Neural progenitor cell (in vitro differentiated cells): ENCODE data around the gene STK4. TPM values are rescaled to one million over a fixed set of nuclear protein-coding genes. Genes with fewer than 3 reads are reported as not detected.

ENCODE experiments used
- DNase-seq: peaks from one replicate; pipeline ENCODE4 v3.0.0-alpha.2; 2016; ENCODE audit warnings: low spot score
- H2AFZ ChIP-seq: fragments of 200-600 bp; sonication (generic); replicated peaks from 2 replicates; pipeline ENCODE4 v1.6.1; 2016; ENCODE audit warnings: antibody characterized with exemption
- H3F3A ChIP-seq: fragments of 200-600 bp; sonication (generic); 2 replicates; pipeline ENCODE4 v1.6.1; 2016; ENCODE audit warnings: antibody characterized with exemption, low read depth
- H3K27ac ChIP-seq: fragments of 200-600 bp; sonication (generic); 2 replicates; pipeline ENCODE4 v1.5.1; 2016; ENCODE audit warnings: mild to moderate bottlenecking
- H3K27me3 ChIP-seq: fragments of 200-600 bp; sonication (generic); 2 replicates; pipeline ENCODE4 v1.6.1; 2016; ENCODE audit warnings: mild to moderate bottlenecking, moderate library complexity
- H3K36me3 ChIP-seq: fragments of 200-600 bp; sonication (generic); 2 replicates; pipeline ENCODE4 v1.5.1; 2016
- H3K4me1 ChIP-seq: fragments of 200-600 bp; sonication (generic); 2 replicates; pipeline ENCODE4 v1.6.1; 2016; ENCODE audit warnings: mixed run types
- H3K4me2 ChIP-seq: fragments of 200-600 bp; sonication (generic); 2 replicates; pipeline ENCODE4 v1.6.1; 2016
- H3K4me3 ChIP-seq: fragments of 200-600 bp; sonication (generic); 2 replicates; pipeline ENCODE4 v1.5.1; 2016
- H3K79me2 ChIP-seq: fragments of 200-600 bp; sonication (generic); 2 replicates; pipeline ENCODE4 v1.6.1; 2016; ENCODE audit warnings: low read depth
- H3K9ac ChIP-seq: fragments of 200-600 bp; sonication (generic); 2 replicates; pipeline ENCODE4 v1.6.1; 2016
- H3K9me3 ChIP-seq: fragments of 200-600 bp; sonication (generic); 2 replicates; pipeline ENCODE4 v1.5.1; 2016; ENCODE audit warnings: low read depth
- H4K20me1 ChIP-seq: fragments of 200-600 bp; sonication (generic); 2 replicates; pipeline ENCODE4 v1.6.1; 2016; ENCODE audit warnings: low read depth
- H3K27ac Mint-ChIP-seq: 3 replicates; pipeline ENCODE4 v1.8.0; 2021; ENCODE audit warnings: mixed read lengths
- H3K27me3 Mint-ChIP-seq: 2 replicates; pipeline ENCODE4 v1.8.0; 2022; ENCODE audit warnings: low read depth, mild to moderate bottlenecking, inconsistent platforms, moderate library complexity, mixed read lengths; ENCODE audit not compliant: insufficient read depth
- H3K36me3 Mint-ChIP-seq: 3 replicates; pipeline ENCODE4 v1.8.0; 2021; ENCODE audit warnings: mixed read lengths
- H3K4me1 Mint-ChIP-seq: 3 replicates; pipeline ENCODE4 v1.8.0; 2021; ENCODE audit warnings: mixed read lengths
- H3K4me3 Mint-ChIP-seq: 3 replicates; pipeline ENCODE4 v1.8.0; 2021; ENCODE audit warnings: mild to moderate bottlenecking, moderate library complexity, mixed read lengths
- H3K9me3 Mint-ChIP-seq: 3 replicates; pipeline ENCODE4 v1.8.0; 2020; ENCODE audit warnings: mixed read lengths
- CTCF ChIP-seq: fragments of 200-600 bp; sonication (generic); IDR thresholded peaks from 2 replicates; pipeline ENCODE4 v1.5.1; 2017; ENCODE audit warnings: antibody characterized with exemption, mild to moderate bottlenecking
- EZH2 ChIP-seq: fragments of 200-600 bp; sonication (generic); IDR thresholded peaks from 2 replicates; pipeline ENCODE4 v1.6.1; 2017; ENCODE audit warnings: antibody characterized with exemption, mild to moderate bottlenecking, moderate library complexity
- EZH2phosphoT487 ChIP-seq: fragments of 200-600 bp; sonication (generic); IDR thresholded peaks from 2 replicates; pipeline ENCODE4 v1.6.1; 2017; ENCODE audit warnings: antibody characterized with exemption
- total RNA-seq: library from RNA; depleted of rRNA; stranded (reverse); fragments of >200 nt; gene quantifications from 2 replicates; pipeline ENCODE4 v1.2.3, GENCODE V29; 2015; ENCODE audit warnings: low replicate concordance

STK4 gene
- total RNA-seq, 1 donor from 2014 or later = 46.1 TPM

- H3K27me3 Mint-ChIP-seq = no peaks in the 10 kb centered on the region
- DNase-seq = no peak
- Histone ChIP-seq H3K4me2 (no peak overlapping the region), H3K9ac (no peak overlapping the region), H3K9me3 (no peaks in the 10 kb centered on the region), H3K36me3 (peaks cover 6% of the 10 kb centered on the region), H3K4me3 (no peak overlapping the region), H2AFZ (no peak overlapping the region), H4K20me1 (no peaks in the 10 kb centered on the region), H3F3A (no peaks in the 10 kb centered on the region), H3K27ac (no peak overlapping the region), H3K27me3 (no peaks in the 10 kb centered on the region), H3K79me2 (no peaks in the 10 kb centered on the region), H3K4me1 (no peaks in the 10 kb centered on the region)
- H3K4me1 Mint-ChIP-seq = no peaks in the 10 kb centered on the region
- no peak overlapping the region for H3K27ac Mint-ChIP-seq
- no peak overlapping the region for H3K4me3 Mint-ChIP-seq
- H3K9me3 Mint-ChIP-seq = no peaks in the 10 kb centered on the region
- peaks cover 3% of the 10 kb centered on the region for H3K36me3 Mint-ChIP-seq
- TF ChIP-seq EZH2phosphoT487 (no peak), EZH2 (no peak)
Measured at GRCh38 chr20:44981736-44982406, 15.6 kb downstream of the STK4 start.

DNA sequence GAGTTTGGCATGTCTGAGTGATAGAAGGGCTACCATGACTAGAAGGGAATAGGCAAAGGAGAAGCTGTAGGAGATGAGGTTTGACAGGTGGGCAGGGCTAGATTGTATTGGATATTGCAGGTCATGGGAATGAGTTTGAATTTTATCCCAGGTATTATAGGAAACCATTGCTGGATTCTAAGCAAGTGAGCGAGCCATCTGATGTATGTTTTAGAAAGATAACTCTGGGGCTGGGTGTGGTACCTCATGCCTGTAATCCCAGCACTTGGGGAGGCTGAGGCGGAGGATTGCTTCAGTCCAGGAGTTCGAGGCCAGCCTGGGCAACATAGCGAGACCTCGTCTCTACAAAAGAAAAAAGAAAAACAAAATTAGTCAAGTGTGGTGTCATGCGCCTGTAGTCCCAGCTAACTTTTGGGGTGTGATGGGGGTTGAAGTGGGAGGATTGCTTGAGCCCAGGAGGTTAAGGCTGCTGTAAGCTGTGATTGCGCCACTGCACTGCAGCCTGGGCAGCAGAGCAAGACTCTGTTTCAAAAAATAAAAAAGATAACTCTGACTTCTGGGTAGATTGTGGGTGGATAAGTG is 16.9 kb downstream of the STK4 start:
- Mint-ChIP-seq H3K27me3 (no peaks in the 10 kb centered on the region), H3K4me1 (no peaks in the 10 kb centered on the region), H3K4me3 (no peak overlapping the region), H3K27ac (no peak overlapping the region), H3K9me3 (no peaks in the 10 kb centered on the region), H3K36me3 (peaks cover 3% of the 10 kb centered on the region)
- TF ChIP-seq EZH2phosphoT487 (no peak), CTCF (no peak), EZH2 (no peak)
- no peaks in the 10 kb centered on the region for H3K79me2 ChIP-seq
- no peaks in the 10 kb centered on the region for H3K9me3 ChIP-seq
- H3K4me1 ChIP-seq = no peaks in the 10 kb centered on the region
- H3K27me3 ChIP-seq = no peaks in the 10 kb centered on the region
- no peak overlapping the region for H3K4me2 ChIP-seq
- H3K27ac ChIP-seq = no peak overlapping the region
- DNase-seq = no peak
- H3K4me3 ChIP-seq = no peak overlapping the region
- H3K36me3 ChIP-seq = peaks cover 11% of the 10 kb centered on the region
- H3K9ac ChIP-seq = no peak overlapping the region
- no peak overlapping the region for H2AFZ ChIP-seq
- H3F3A ChIP-seq = no peaks in the 10 kb centered on the region
- no peaks in the 10 kb centered on the region for H4K20me1 ChIP-seq

- Mint-ChIP-seq H3K9me3 (no peaks in the 10 kb centered on the region), H3K4me3 (no peak overlapping the region), H3K27ac (no peak overlapping the region), H3K36me3 (peaks cover 3% of the 10 kb centered on the region), H3K4me1 (no peaks in the 10 kb centered on the region), H3K27me3 (no peaks in the 10 kb centered on the region)
- TF ChIP-seq CTCF (no peak), EZH2phosphoT487 (no peak), EZH2 (no peak)
- Histone ChIP-seq H3K4me3 (no peak overlapping the region), H3K4me2 (no peak overlapping the region), H3K79me2 (no peaks in the 10 kb centered on the region), H3K9ac (no peak overlapping the region), H3K9me3 (no peaks in the 10 kb centered on the region), H3K27me3 (no peaks in the 10 kb centered on the region), H3F3A (no peaks in the 10 kb centered on the region), H2AFZ (no peak overlapping the region), H3K36me3 (peaks cover 4% of the 10 kb centered on the region), H4K20me1 (peaks cover 9% of the 10 kb centered on the region), H3K4me1 (no peaks in the 10 kb centered on the region), H3K27ac (no peak overlapping the region)
- DNase-seq = no peak
Measured at GRCh38 chr20:44988631-44989171, 22.4 kb downstream of the STK4 start.

- H4K20me1 ChIP-seq = peaks cover 9% of the 10 kb centered on the region
- no peaks in the 10 kb centered on the region for H3K9me3 Mint-ChIP-seq
- H3K36me3 ChIP-seq = peaks cover 4% of the 10 kb centered on the region
- H3K4me1 Mint-ChIP-seq = no peaks in the 10 kb centered on the region
- DNase-seq = no peak
- TF ChIP-seq CTCF = no peak
- TF ChIP-seq EZH2 = no peak
- no peak for TF ChIP-seq EZH2phosphoT487
- H3K4me2 ChIP-seq = no peak overlapping the region
- no peak overlapping the region for H3K9ac ChIP-seq
- H3K79me2 ChIP-seq = no peaks in the 10 kb centered on the region
- H3K4me1 ChIP-seq = no peaks in the 10 kb centered on the region
- no peaks in the 10 kb centered on the region for H3F3A ChIP-seq
- H3K27me3 Mint-ChIP-seq = no peaks in the 10 kb centered on the region
- H3K27ac ChIP-seq = no peak overlapping the region
- H3K27ac Mint-ChIP-seq = no peak overlapping the region
- no peak overlapping the region for H2AFZ ChIP-seq
- H3K4me3 ChIP-seq = no peak overlapping the region
- no peaks in the 10 kb centered on the region for H3K9me3 ChIP-seq
- no peaks in the 10 kb centered on the region for H3K27me3 ChIP-seq
- peaks cover 6% of the 10 kb centered on the region for H3K36me3 Mint-ChIP-seq
- no peak overlapping the region for H3K4me3 Mint-ChIP-seq
Measured at GRCh38 chr20:44990425-44990824, 24.1 kb downstream of the STK4 start.
